Choroid plexus epithelial cell (primary cell): ENCODE results near the gene DDX10.

ENCODE experiments used
- DNase-seq: peaks from one replicate; pipeline ENCODE4 v3.0.0-alpha.2; 2010; ENCODE audit warnings: low read depth
- H3K4me3 ChIP-seq: 2 replicates; pipeline ENCODE4 v1.5.1; 2011; ENCODE audit warnings: low read depth, mild to moderate bottlenecking, control low read depth, low read length, moderate library complexity
- CTCF ChIP-seq: conservative IDR thresholded peaks from 2 replicates; pipeline ENCODE4 v1.5.1; 2011; ENCODE audit warnings: low read depth, mild to moderate bottlenecking, control low read depth, inconsistent platforms, low read length, moderate library complexity

The DDX10 gene

GRCh38 chr11:108713076-108713790 lies 48.4 kb downstream of the DDX10 start:
- TF ChIP-seq CTCF, result no peak
- peak; percentile 83 for DNase-seq
- no peak overlapping the region for H3K4me3 ChIP-seq

DNA sequence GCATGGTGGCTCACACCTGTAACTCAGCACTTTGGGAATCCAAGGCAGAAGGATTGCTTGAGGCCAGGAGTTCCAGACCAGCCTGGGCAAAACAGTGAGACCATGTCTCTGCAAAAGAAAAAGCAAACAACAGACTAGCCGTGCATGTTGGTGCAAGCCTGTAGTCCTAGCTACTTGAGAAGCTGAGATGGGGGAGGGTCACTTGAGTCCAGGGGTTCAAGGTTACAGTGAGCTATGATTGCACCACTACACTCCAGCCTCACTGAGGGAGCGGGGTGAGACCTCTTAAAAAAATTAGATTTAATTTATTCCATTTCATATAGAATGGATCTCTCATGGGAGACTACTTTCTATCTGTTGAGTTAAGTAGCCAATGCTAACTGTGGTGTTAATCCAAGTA lies 50.4 kb downstream of the DDX10 start:
- no peak overlapping the region for H3K4me3 ChIP-seq
- no peak for DNase-seq
- no peak for TF ChIP-seq CTCF

GRCh38 chr11:108718466-108718865 lies 53.6 kb downstream of the DDX10 start:
- DNase-seq, result no peak
- H3K4me3 ChIP-seq, result no peak overlapping the region

GRCh38 chr11:108724974-108725689 lies 60.3 kb downstream of the DDX10 start:
- no peak for DNase-seq
- no peak overlapping the region for H3K4me3 ChIP-seq
- no peak for TF ChIP-seq CTCF

More at GRCh38 chr11:108718466-108718865, 53.6 kb downstream of the DDX10 start:
- TF ChIP-seq CTCF, result no peak

DNA sequence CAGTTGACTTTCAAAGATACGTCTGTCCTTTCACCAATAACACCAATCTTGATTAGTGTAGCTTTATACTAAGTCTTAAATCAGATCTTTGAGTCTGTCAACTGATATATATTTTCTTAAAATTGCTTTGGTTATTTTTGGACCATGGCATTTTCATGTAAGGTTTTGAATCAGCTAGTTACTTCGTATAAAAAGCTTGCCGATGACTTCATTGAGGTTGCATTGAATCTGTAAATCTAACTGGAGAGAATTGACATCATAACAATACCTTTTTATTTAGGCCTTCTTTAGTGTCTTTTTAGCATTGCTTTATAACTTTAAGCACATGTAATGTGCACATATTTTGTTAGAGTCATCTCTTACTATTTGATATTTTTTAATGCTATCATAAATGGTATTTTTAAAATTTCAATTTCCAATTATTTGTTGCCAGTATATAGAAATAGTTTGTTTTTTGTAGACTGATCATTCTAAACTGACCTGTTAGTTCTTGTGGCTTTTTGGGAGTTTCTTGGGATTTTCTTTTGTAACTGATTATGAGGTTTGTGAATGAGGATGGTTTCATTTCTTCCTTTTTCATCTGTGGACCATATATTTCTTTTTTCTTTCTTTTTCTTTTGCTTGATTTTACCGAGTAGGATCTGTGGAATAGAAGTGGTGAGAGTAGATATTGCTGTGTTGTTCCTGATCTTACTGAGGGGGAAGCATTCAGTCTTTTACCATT lies 61.4 kb downstream of the DDX10 start:
- H3K4me3 ChIP-seq, result no peak overlapping the region

DNA sequence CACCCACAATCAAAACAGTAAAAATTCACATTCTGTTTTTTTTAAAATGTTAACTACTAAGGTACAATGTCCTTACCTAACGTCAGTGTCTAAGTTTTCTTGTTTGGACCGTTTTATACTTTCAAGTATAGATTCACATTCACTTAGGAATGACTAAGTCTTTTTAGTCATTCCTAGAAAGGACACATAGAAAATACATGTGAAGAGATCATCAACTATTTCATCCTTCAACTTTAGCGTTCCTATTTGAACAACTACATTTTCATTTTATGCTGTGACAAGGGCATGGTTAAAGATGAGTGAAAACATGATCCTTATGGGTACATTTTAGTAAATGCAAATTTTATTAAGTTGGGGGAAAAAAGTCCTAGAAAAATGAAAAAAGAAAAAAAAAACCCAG lies 62.8 kb downstream of the DDX10 start:
- no peak for TF ChIP-seq CTCF
- no peak overlapping the region for H3K4me3 ChIP-seq
- no peak for DNase-seq

More for the DNA sequence above, 61.4 kb downstream of the DDX10 start:
- no peak for TF ChIP-seq CTCF
- no peak for DNase-seq
